Bronchial epithelial cell (primary cell): ENCODE data around the gene BPTF. TPM values are rescaled to one million over a fixed set of nuclear protein-coding genes. Genes with fewer than 3 reads are reported as not detected.
"Not testable (repeated sequence)": the region's sequence is repeated elsewhere in the genome, so short reads cannot be mapped to it uniquely, and the experiment has no call there.

Experiments
- DNase-seq: peaks from one replicate; pipeline ENCODE4 v3.0.0-alpha.2; 2010; ENCODE audit warnings: low read depth
- FAIRE-seq: peaks from 2 replicates; lab custom pipeline; 2011; peaks lifted over from hg19 to GRCh38; lab: Jason Lieb, UNC
- H3K27me3 ChIP-seq: 2 replicates; pipeline ENCODE4 v1.5.1; 2011; ENCODE audit warnings: low read length; ENCODE audit not compliant: control insufficient read depth, insufficient read depth
- H3K36me3 ChIP-seq: 2 replicates; pipeline ENCODE4 v1.5.1; 2011; ENCODE audit warnings: low read length; ENCODE audit not compliant: control insufficient read depth, insufficient read depth
- H3K4me3 ChIP-seq: 2 replicates; pipeline ENCODE4 v1.5.1; 2011; ENCODE audit warnings: mild to moderate bottlenecking, low read depth, low read length, control low read depth
- total RNA-seq: library from RNA; depleted of rRNA; stranded (reverse); fragments of >200 nt; gene quantifications from 2 replicates; pipeline ENCODE4 v1.2.1, GENCODE V29; 2014
- TF ChIP-seq, protein P1 (sequence below): IDR thresholded peaks from 2 replicates; pipeline ENCODE4 v1.5.1; 2011; ENCODE audit warnings: mild to moderate bottlenecking, moderate library complexity, low read length, control low read depth, inconsistent platforms; ENCODE audit not compliant: insufficient read depth, severe bottlenecking

BPTF gene
- total RNA-seq, 1 donor from 2014 or later = 18.7 TPM

DNA sequence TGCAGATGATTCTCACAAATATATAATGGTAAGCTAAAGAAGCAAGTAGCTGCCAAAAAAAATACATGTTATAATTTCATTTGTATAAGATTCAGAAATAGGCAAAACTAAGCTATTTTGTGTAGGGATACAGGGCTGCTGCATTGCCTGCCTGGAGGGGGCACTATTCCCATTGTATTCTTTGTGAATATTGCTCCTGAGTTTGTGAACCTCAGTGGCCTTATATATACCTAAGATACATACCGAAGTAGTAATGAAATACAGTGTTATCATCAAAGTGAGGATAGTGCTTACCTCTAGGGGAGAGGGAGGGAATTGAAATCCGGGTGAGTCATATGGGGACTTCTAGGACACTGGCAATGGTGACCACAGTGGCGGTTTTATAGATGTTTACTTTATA, 117.5 kb downstream of the BPTF start:
- H3K27me3 ChIP-seq = no peaks in the 10 kb centered on the region
- peak; percentile 3 for DNase-seq
- H3K36me3 ChIP-seq = peaks cover 18% of the 10 kb centered on the region
- H3K4me3 ChIP-seq = no peak overlapping the region
- no peak for FAIRE-seq
- TF ChIP-seq, protein P1, sequence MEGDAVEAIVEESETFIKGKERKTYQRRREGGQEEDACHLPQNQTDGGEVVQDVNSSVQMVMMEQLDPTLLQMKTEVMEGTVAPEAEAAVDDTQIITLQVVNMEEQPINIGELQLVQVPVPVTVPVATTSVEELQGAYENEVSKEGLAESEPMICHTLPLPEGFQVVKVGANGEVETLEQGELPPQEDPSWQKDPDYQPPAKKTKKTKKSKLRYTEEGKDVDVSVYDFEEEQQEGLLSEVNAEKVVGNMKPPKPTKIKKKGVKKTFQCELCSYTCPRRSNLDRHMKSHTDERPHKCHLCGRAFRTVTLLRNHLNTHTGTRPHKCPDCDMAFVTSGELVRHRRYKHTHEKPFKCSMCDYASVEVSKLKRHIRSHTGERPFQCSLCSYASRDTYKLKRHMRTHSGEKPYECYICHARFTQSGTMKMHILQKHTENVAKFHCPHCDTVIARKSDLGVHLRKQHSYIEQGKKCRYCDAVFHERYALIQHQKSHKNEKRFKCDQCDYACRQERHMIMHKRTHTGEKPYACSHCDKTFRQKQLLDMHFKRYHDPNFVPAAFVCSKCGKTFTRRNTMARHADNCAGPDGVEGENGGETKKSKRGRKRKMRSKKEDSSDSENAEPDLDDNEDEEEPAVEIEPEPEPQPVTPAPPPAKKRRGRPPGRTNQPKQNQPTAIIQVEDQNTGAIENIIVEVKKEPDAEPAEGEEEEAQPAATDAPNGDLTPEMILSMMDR = peak; percentile 25

DNA sequence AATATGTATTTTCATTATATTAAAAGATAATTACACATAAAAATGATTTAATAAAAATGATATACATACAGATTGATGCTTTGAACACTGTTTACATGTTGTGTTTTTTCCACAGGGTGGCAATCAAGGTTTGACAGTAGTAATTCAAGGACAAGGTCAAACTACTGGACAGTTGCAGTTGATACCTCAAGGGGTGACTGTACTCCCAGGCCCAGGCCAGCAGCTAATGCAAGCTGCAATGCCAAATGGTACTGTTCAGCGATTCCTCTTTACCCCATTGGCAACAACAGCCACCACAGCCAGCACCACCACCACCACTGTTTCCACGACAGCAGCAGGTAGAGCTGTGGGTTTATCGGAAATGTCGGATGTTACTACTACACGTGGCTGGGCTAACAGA, 118.7 kb downstream of the BPTF start:
- TF ChIP-seq, protein P1 = no peak
- no peak overlapping the region for H3K4me3 ChIP-seq
- peaks cover 23% of the 10 kb centered on the region for H3K36me3 ChIP-seq
- FAIRE-seq (no peak), DNase-seq (no peak)
- H3K27me3 ChIP-seq = no peaks in the 10 kb centered on the region

DNA sequence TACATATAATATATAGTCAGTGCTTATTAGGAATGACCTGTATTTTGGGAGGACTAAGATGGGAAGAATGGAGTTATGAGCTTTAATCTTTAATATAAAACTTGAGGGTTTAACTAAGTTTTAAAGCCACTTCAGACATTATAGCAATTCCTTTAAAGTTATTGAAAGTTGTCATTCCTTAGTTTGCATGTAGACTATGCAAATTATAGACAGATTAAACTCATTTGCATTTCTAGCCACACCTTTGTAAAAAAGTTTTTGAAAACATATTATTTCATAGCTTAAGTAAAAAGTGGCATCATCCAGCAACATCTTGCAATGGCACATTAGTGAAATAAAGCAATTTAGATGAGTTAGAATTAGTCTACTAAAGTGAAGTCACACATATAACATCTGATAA, 121.2 kb downstream of the BPTF start:
- TF ChIP-seq, protein P1 = no peak
- no peak for FAIRE-seq
- H3K36me3 ChIP-seq = peaks cover 18% of the 10 kb centered on the region

DNA sequence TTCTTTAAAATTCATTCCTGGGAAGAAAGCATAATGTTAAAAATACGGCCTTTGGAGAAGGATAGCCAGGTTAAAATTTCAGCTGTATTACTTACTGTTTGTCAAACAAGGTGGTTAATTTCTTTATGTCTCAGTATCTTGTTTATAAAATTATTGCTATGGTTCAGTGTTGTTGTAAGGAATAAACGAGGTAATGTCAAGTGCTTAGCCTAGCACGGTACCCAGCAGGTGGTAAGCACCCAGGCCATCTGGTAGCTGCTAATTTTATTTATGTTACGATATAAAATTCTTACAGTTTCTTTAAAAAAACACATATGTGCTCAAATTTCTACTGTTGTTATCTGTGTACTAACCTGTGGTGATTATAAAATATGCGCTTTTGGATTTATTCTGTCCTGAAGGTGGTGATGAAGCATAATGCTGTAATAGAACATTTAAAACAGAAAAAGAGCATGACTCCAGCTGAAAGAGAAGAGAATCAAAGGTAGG, 122.1 kb downstream of the BPTF start:
- TF ChIP-seq, protein P1 = no peak
- peaks cover 18% of the 10 kb centered on the region for H3K36me3 ChIP-seq

More for the DNA sequence above, 121.2 kb downstream of the BPTF start:
- H3K27me3 ChIP-seq = no peaks in the 10 kb centered on the region
- H3K4me3 ChIP-seq = no peak overlapping the region
- no peak for DNase-seq

DNA sequence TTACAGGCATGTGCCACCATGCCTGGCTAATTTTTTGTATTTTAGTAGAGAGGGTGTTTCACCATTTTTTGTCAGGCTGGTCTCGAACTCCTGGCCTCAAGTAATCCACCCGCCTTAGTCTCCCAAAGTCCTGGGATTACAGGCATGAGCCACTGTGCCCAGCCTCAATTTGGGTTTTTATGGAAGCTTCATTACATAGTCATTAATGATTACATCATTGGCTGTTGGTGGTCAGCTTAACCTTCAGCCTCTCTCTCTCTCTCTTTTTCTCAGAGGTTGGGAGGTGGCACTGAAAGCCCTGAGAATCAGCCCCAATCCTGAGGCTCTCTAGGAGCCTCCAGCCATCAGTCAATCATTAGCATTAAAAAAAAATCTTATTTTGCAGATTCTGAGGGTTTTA, 125.6 kb downstream of the BPTF start:
- DNase-seq = no peak
- no peak overlapping the region for H3K4me3 ChIP-seq
- H3K27me3 ChIP-seq = no peaks in the 10 kb centered on the region
- TF ChIP-seq, protein P1 = no peak
- FAIRE-seq = no peak
- peaks cover 8% of the 10 kb centered on the region for H3K36me3 ChIP-seq

More for the DNA sequence above, 122.1 kb downstream of the BPTF start:
- no peaks in the 10 kb centered on the region for H3K27me3 ChIP-seq
- no peak for FAIRE-seq
- DNase-seq = no peak
- no peak overlapping the region for H3K4me3 ChIP-seq

DNA sequence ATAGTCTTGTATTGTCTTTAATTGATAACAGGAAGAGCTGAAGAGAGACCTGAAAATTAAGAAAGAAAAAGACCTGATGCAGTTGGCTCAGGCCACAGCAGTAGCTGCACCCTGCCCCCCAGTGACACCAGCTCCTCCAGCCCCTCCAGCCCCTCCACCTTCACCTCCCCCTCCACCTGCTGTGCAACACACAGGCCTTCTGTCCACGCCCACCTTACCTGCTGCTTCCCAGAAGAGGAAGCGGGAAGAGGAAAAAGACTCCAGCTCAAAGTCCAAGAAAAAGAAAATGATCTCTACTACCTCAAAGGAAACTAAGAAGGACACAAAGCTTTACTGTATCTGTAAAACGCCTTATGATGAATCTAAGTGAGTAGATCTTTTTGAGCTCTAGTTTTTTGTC, 134.2 kb downstream of the BPTF start:
- H3K4me3 ChIP-seq = no peak overlapping the region
- TF ChIP-seq, protein P1 = no peak
- no peak for DNase-seq
- no peaks in the 10 kb centered on the region for H3K27me3 ChIP-seq
- H3K36me3 ChIP-seq = peaks cover 7% of the 10 kb centered on the region
- FAIRE-seq = no peak

DNA sequence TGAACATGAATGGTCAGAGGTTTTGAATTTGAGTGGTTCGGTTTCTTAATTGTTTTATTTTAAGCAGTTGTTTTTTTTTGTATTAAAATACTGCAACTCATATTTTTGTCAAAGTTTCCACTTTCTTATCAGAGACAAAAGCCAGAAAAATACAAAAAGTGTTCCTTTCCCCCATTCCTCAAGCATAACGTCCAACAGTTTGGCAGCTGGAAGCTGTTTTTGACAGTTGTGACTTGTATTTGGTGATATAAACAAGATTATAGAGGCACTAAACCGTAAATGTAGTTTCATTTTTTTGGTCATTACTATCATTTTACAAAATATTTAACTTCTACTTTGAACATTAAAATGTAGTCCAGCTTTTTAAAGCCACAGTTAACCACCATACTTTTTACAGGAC, 135.0 kb downstream of the BPTF start:
- DNase-seq, H3K27me3 ChIP-seq, H3K4me3 ChIP-seq, H3K36me3 ChIP-seq, FAIRE-seq: not testable (repeated sequence)

DNA sequence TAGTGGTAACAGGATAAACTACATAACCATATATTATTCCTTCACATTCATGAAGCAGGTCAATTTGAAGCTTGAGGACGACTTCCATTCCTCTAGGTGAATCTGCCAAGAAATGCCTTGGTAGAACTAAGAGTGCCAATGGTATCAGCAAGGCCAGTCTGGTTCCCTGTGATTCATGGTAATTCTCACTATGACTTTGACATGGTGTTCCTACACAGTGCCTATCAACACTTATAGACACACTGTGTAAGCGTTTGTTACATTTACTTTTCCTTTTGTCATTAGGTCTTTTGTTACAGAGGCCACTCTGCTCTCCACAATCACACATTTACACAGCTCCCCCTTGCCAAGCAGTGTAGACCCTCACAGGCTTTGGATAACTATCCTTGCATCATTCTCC, 136.9 kb downstream of the BPTF start:
- FAIRE-seq, DNase-seq, H3K4me3 ChIP-seq, H3K27me3 ChIP-seq: not testable (repeated sequence)
- H3K36me3 ChIP-seq = peaks cover 14% of the 10 kb centered on the region
